GM12878 (cell line): ENCODE data around the gene MZB1. TPM values are rescaled to one million over a fixed set of nuclear protein-coding genes. Genes with fewer than 3 reads are reported as not detected.

Experiments used
- ATAC-seq: fragments of 200-7000 bp; cut with Tn5 transposase; 3 replicates; pipeline ENCODE4 v1.9.1; 2020; ENCODE audit warnings: mild to moderate bottlenecking, moderate library complexity
- BruUV-seq: library from RNA; stranded (reverse); fragments of 400-500 nt; replicated peaks from 2 replicates; lab custom pipeline; 2021; lab: Mats Ljungman, UMichigan
- CTCF ChIA-PET: fragments of 300-600 bp; sonication (Branson Sonifier 250); formaldehyde crosslinking; extraction: SDS; loops from one replicate; lab custom pipeline; 2021; ENCODE audit warnings: inconsistent platforms; lab: Yijun Ruan, JAX
- POLR2A ChIA-PET: fragments of 350-600 bp; formaldehyde crosslinking; extraction: SDS; loops from one replicate; lab custom pipeline; 2021; ENCODE audit warnings: inconsistent platforms; lab: Charles Lee
- RAD21 ChIA-PET: fragments of 300-600 bp; sonication (Branson Sonifier 250); formaldehyde crosslinking; loops from one replicate; lab custom pipeline; 2023; ENCODE audit warnings: antibody characterized with exemption; ENCODE audit not compliant: unreplicated experiment; lab: Charles Lee
- SMC1A ChIA-PET: fragments of 300-600 bp; sonication (Branson Sonifier 250); formaldehyde crosslinking; loops from one replicate; lab custom pipeline; 2023; ENCODE audit not compliant: unreplicated experiment, uncharacterized antibody; lab: Charles Lee
- DNase-seq: peaks from one replicate; pipeline ENCODE4 v3.0.0-alpha.2; 2011; ENCODE audit warnings: low read depth, low spot score
- FAIRE-seq: peaks from 3 replicates; lab custom pipeline; 2011; peaks lifted over from hg19 to GRCh38; lab: Jason Lieb, UNC
- H2AFZ ChIP-seq: 2 replicates; pipeline ENCODE4 v1.6.0; 2011; ENCODE audit warnings: low read depth, low read length, control low read depth; ENCODE audit not compliant: control insufficient read depth
- H3K27ac ChIP-seq: 2 replicates; pipeline ENCODE4 v1.5.1; 2011; ENCODE audit warnings: control low read depth; ENCODE audit not compliant: control insufficient read depth, insufficient read depth
- H3K27me3 ChIP-seq, 2 experiments: replicated peaks in 1 of 2; 2 replicates each; pipeline versions ENCODE4 v1.6.0 to v1.6.1; 2011; ENCODE audit warnings: low read length in 1 of 2; ENCODE audit not compliant: control insufficient read depth in 2 of 2, insufficient read depth in 2 of 2
- H3K36me3 ChIP-seq, 2 experiments: 2 replicates each; pipeline ENCODE4 v1.5.1; 2011; ENCODE audit warnings: low read length in 1 of 2; ENCODE audit not compliant: control insufficient read depth in 2 of 2, insufficient read depth in 2 of 2
- H3K4me1 ChIP-seq: 2 replicates; pipeline ENCODE4 v1.6.1; 2011; ENCODE audit warnings: mild to moderate bottlenecking, low read length, moderate library complexity, mixed read lengths; ENCODE audit not compliant: control insufficient read depth, insufficient read depth
- H3K4me2 ChIP-seq: 2 replicates; pipeline ENCODE4 v1.6.0; 2011; ENCODE audit warnings: control low read depth; ENCODE audit not compliant: control insufficient read depth, insufficient read depth
- H3K4me3 ChIP-seq: fragments of 200-600 bp; sonication (generic); 2 replicates; pipeline ENCODE4 v1.5.1; 2016
- H3K79me2 ChIP-seq: 2 replicates; pipeline ENCODE4 v1.6.0; 2011; ENCODE audit warnings: low read length; ENCODE audit not compliant: control insufficient read depth, insufficient read depth
- H3K9ac ChIP-seq: 2 replicates; pipeline ENCODE4 v1.8.0; 2011; ENCODE audit warnings: low read length, control low read depth, mixed read lengths; ENCODE audit not compliant: control insufficient read depth, insufficient read depth
- H3K9me3 ChIP-seq: replicated peaks from 3 replicates; pipeline ENCODE4 v1.5.1; 2011; ENCODE audit warnings: mild to moderate bottlenecking, low read length; ENCODE audit not compliant: control insufficient read depth, insufficient read depth
- H4K20me1 ChIP-seq: 2 replicates; pipeline ENCODE4 v1.6.0; 2011; ENCODE audit not compliant: control insufficient read depth, insufficient read depth
- BMI1 ChIP-seq: fragments of 450-650 bp; IDR thresholded peaks from 2 replicates; pipeline ENCODE4 v1.6.1; 2016; ENCODE audit warnings: mild to moderate bottlenecking, moderate library complexity, borderline replicate concordance
- WGBS: methylation state at CpG from one replicate; pipeline ENCODE4 v1.1.6; 2016; ENCODE audit warnings: low lambda C conversion rate; ENCODE audit not compliant: insufficient replicate concordance, insufficient coverage; ENCODE audit errors: missing lambda C conversion rate; 5-methylcytosine and 5-hydroxymethylcytosine counted together
- in situ Hi-C: fragments of 300-500 bp; cut with MboI; formaldehyde crosslinking; loops from 9 replicates; pipeline ENCODE4 v1.14.3; 2018; ENCODE audit warnings: mixed read lengths
- intact Hi-C: fragments of 100-400 bp; cut with micrococcal nuclease; formaldehyde crosslinking; loops from one replicate; pipeline ENCODE4 v1.14.2; 2022; ENCODE audit not compliant: unreplicated experiment
- polyA plus RNA-seq, 11 experiments: library from polyadenylated mRNA; depleted of rRNA in 4 of 11; unstranded in 6 of 11; stranded (reverse) in 5 of 11; fragments of >200 nt; fragmentation: Nextera tagmentation in 4 of 11; fragmentation: Illumina TruSeq in 1 of 11; extraction: Ambion mirVana in 4 of 11; extraction: Trizol in 1 of 11; gene quantifications; 1 replicate in 1 of 11; 2 replicates in 10 of 11; pipeline versions ENCODE4 v1.2.1 to v1.2.3, GENCODE V29; 2011 to 2016; ENCODE audit warnings: inconsistent platforms in 2 of 11, missing spikeins in 2 of 11, low read depth in 1 of 11
- total RNA-seq, 4 experiments: library from RNA; depleted of rRNA in 3 of 4; stranded (reverse); fragments of >200 nt in 3 of 4; fragmentation: Illumina TruSeq in 1 of 4; extraction: Trizol in 1 of 4; gene quantifications; 2 replicates each; pipeline versions ENCODE4 v1.2.1 to v1.2.3, GENCODE V29; 2013 to 2021
- TF ChIP-seq, protein P1 (sequence below): IDR thresholded peaks from 2 replicates; pipeline ENCODE4 v1.6.1; 2011; ENCODE audit warnings: borderline replicate concordance, low read depth, mild to moderate bottlenecking, moderate library complexity, mixed read lengths, low read length; ENCODE audit not compliant: insufficient read depth; ENCODE audit errors: extremely low read length
- TF ChIP-seq, protein P2 (sequence below): fragments of 450-650 bp; IDR thresholded peaks from 2 replicates; pipeline ENCODE4 v1.6.1; 2017; ENCODE audit warnings: mild to moderate bottlenecking

The MZB1 gene
- total and polyA plus RNA-seq, 10 of the 15 experiments (the other 5 are each of a cell fraction or from before 2014, with no cell fraction given), result 19.3 to 406 (median 188) TPM

DNA sequence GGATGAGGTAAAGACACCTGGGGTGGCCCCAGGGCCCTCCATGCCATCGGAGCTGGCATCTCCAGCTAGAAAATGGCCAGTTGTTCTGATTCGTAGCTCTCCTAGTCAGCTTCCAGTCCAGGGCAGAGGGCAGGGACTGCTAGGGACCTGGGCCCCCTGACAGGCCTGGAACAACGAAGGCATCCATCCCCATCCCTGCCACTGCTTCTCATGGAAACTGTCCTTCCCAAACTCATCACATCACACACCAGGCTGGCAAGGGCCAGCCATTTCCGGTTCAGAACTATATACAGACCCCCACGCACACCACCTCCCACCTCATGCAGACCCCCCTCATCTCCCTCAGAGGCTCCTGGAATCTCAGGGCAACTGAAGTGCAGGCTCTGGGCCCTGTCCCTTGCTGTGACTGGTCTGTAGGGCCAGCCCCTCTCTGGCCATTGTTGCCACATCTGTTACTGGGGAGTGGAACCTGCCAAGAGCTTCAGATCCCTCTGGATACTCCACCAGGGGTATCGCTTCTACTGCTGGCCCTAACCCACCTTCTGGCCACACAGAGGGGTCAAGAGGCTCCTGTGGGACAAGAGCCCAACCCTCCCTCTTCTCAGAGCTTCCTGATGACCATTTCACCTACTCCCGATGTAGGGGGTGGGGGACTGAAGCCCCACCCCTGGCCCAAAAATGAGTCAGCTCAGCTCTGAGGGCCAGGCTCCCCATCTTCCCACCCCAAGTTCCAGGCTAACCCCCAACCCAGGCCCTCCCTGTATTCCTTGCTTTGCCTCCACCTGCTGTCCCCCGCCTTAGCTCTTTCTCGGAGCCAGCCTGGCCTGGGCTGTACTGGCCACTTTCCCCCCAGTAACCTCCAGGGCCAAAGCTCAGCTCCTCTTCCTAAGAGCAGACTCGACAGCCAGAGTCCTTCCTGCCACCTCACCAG, 1.2 kb upstream of the MZB1 start:
- 53% methylated on average over 10 of the region's 10 CpGs for WGBS
- ChIA-PET CTCF (interaction anchor here (0.5 to 4.4 kb wide), 20 partner anchors 12 to 1038 kb away, joined by 3 to 35 read pairs (median 4); partner anchors contain the start of genes MATR3, PAIP2 and SPATA24), SMC1A (interaction anchor here (0.7 to 3.0 kb wide), 20 partner anchors 10 to 139 kb away, joined by 3 to 26 read pairs (median 4); partner anchors contain the start of genes MATR3, PAIP2 and SPATA24), POLR2A (interaction anchor here (0.5 to 6.8 kb wide), 20 partner anchors 10 to 227 kb away, joined by 3 to 74 read pairs (median 6); partner anchors contain the start of genes MATR3, PAIP2, SPATA24 and UBE2D2), RAD21 (interaction anchor here (0.8 to 5.8 kb wide), 21 partner anchors 9 to 566 kb away, joined by 3 to 42 read pairs (median 4); partner anchors contain the start of genes CXXC5, DNAJC18, MATR3 and PAIP2)
- peak overlapping the region; percentile 97 for H3K9ac ChIP-seq
- BruUV-seq, result no TSS peak
- H3K9me3 ChIP-seq, result no peaks in the 10 kb centered on the region
- TF ChIP-seq, protein P1, sequence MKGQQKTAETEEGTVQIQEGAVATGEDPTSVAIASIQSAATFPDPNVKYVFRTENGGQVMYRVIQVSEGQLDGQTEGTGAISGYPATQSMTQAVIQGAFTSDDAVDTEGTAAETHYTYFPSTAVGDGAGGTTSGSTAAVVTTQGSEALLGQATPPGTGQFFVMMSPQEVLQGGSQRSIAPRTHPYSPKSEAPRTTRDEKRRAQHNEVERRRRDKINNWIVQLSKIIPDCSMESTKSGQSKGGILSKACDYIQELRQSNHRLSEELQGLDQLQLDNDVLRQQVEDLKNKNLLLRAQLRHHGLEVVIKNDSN, result no peak
- no peak for TF ChIP-seq BMI1
- TF ChIP-seq, protein P2, sequence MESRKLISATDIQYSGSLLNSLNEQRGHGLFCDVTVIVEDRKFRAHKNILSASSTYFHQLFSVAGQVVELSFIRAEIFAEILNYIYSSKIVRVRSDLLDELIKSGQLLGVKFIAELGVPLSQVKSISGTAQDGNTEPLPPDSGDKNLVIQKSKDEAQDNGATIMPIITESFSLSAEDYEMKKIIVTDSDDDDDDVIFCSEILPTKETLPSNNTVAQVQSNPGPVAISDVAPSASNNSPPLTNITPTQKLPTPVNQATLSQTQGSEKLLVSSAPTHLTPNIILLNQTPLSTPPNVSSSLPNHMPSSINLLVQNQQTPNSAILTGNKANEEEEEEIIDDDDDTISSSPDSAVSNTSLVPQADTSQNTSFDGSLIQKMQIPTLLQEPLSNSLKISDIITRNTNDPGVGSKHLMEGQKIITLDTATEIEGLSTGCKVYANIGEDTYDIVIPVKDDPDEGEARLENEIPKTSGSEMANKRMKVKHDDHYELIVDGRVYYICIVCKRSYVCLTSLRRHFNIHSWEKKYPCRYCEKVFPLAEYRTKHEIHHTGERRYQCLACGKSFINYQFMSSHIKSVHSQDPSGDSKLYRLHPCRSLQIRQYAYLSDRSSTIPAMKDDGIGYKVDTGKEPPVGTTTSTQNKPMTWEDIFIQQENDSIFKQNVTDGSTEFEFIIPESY, result no peak
- peak overlapping the region; percentile 90 for H3K27ac ChIP-seq
- ATAC-seq (no peak), FAIRE-seq (no peak), DNase-seq (no peak)
- no peaks in the 10 kb centered on the region for H3K27me3 ChIP-seq
- intact Hi-C loops (loop anchor here (5.0 kb wide), 3 partner anchors 99 to 139 kb away; partner anchors contain the start of gene MATR3), in situ Hi-C loops (no loop called here)
- no peak overlapping the region for H2AFZ ChIP-seq
- peak overlapping the region; percentile 73 for H3K4me2 ChIP-seq
- H4K20me1 ChIP-seq, result no peaks in the 10 kb centered on the region
- no peaks in the 10 kb centered on the region; a peak in 2 of 4 replicates for H3K36me3 ChIP-seq
- peaks cover 90% of the 10 kb centered on the region for H3K79me2 ChIP-seq
- H3K4me3 ChIP-seq, result peak overlapping the region; percentile 87
- H3K4me1 ChIP-seq, result peaks cover 59% of the 10 kb centered on the region
